Measurements from ENCODE around the gene CADM1.

- TF ChIP-seq, protein P1, sequence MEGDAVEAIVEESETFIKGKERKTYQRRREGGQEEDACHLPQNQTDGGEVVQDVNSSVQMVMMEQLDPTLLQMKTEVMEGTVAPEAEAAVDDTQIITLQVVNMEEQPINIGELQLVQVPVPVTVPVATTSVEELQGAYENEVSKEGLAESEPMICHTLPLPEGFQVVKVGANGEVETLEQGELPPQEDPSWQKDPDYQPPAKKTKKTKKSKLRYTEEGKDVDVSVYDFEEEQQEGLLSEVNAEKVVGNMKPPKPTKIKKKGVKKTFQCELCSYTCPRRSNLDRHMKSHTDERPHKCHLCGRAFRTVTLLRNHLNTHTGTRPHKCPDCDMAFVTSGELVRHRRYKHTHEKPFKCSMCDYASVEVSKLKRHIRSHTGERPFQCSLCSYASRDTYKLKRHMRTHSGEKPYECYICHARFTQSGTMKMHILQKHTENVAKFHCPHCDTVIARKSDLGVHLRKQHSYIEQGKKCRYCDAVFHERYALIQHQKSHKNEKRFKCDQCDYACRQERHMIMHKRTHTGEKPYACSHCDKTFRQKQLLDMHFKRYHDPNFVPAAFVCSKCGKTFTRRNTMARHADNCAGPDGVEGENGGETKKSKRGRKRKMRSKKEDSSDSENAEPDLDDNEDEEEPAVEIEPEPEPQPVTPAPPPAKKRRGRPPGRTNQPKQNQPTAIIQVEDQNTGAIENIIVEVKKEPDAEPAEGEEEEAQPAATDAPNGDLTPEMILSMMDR (IDR thresholded peaks at IDR 0.05; ENCODE audit: low read depth, low read length): no peak
- TF ChIP-seq EZH2phosphoT487 (IDR thresholded peaks at IDR 0.05; ENCODE audit: low read depth): no peak
These were observed 49.7 kb downstream of the CADM1 start for GRCh38 chr11:115454525-115454924.

Measured in OCI-LY3 (cell line).